H1 (cell line): Measurements from ENCODE around the gene STK11.

Source experiments
- CREB1 ChIP-seq: IDR thresholded peaks from 2 replicates; pipeline ENCODE4 v1.6.1; 2012; ENCODE audit warnings: inconsistent platforms
- POLR2A ChIP-seq, 2 experiments: IDR thresholded peaks; 1 replicate in 1 of 2; 2 replicates in 1 of 2; pipeline ENCODE4 v1.6.1; 2011; ENCODE audit warnings: low read depth in 2 of 2, low read length in 2 of 2, mild to moderate bottlenecking in 2 of 2; ENCODE audit errors: control extremely low read depth in 1 of 2
- SIN3A ChIP-seq, 2 experiments: IDR thresholded peaks in 1 of 2; conservative IDR thresholded peaks in 1 of 2; 2 replicates each; pipeline ENCODE4 v1.6.1; 2011 to 2012; ENCODE audit warnings: low read length in 2 of 2, improper control_type of control experiment in 1 of 2, low read depth in 1 of 2, mild to moderate bottlenecking in 1 of 2
- TAF1 ChIP-seq: IDR thresholded peaks from 2 replicates; pipeline ENCODE4 v1.6.1; 2011; ENCODE audit warnings: mild to moderate bottlenecking, low read depth, low read length

DNA sequence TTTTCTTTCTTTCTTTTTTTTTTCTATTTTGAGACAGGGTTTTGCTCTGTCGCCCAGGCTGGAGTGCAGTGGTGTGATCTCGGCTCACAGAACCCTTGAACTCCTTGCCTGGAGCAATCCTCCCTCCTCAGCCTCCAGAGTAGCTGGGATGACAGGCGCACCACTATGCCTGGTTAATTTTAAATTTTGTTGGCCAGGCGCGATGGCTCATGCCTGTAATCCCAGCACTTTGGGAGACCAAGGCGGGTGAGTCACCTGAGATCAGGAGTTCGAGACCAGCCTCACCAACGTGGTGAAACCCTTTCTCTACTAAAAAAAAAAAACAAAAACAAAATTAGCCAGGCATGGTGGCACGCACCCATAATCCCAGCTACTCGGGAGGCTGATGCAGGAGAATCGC is 22.9 kb upstream of the STK11 start:
- TF ChIP-seq SIN3A (conservative IDR thresholded peaks at IDR 0.05 in 1 of 2, IDR thresholded peaks at IDR 0.05 in 1 of 2; ENCODE audit: low read depth in 1 of 2, low read length in 2 of 2), result no peak
- no peak for TF ChIP-seq CREB1
- TF ChIP-seq POLR2A (IDR thresholded peaks at IDR 0.05; ENCODE audit: control extremely low read depth in 1 of 2, low read depth in 2 of 2, low read length in 2 of 2), result no peak
- TF ChIP-seq TAF1, result no peak
